HepG2 (cell line): ENCODE data around the gene RAD1. TPM values are rescaled to one million over a fixed set of nuclear protein-coding genes. Genes with fewer than 3 reads are reported as not detected.

Source experiments
- ATAC-seq: fragments of 200-7000 bp; cut with Tn5 transposase; 3 replicates; pipeline ENCODE4 v1.9.1; 2020; ENCODE audit warnings: mild to moderate bottlenecking, moderate library complexity
- BruUV-seq: library from RNA; stranded (reverse); fragments of 400-500 nt; replicated peaks from 2 replicates; lab custom pipeline; 2021; lab: Mats Ljungman, UMichigan
- CTCF ChIA-PET: fragments of 300-600 bp; formaldehyde crosslinking; extraction: SDS; loops from one replicate; lab custom pipeline; 2021; ENCODE audit warnings: low total read pairs, inconsistent platforms, low intra/inter-chr PET ratio; lab: Yijun Ruan, JAX
- POLR2A ChIA-PET: fragments of 350-600 bp; sonication (Branson Sonifier 250); formaldehyde crosslinking; loops from one replicate; lab custom pipeline; 2020; ENCODE audit warnings: antibody characterized with exemption, inconsistent platforms; lab: Yijun Ruan, JAX
- DNase-seq: peaks from one replicate; pipeline ENCODE4 v3.0.0-alpha.2; 2015; ENCODE audit warnings: low spot score
- FAIRE-seq: peaks from 3 replicates; lab custom pipeline; 2011; peaks lifted over from hg19 to GRCh38; lab: Jason Lieb, UNC
- H2AFZ ChIP-seq: one replicate; pipeline ENCODE4 v1.6.1; 2011; ENCODE audit warnings: low read length, inconsistent platforms
- H3K27ac ChIP-seq: fragments of 300-600 bp; 3 replicates; pipeline ENCODE4 v1.8.0; 2011; ENCODE audit warnings: mixed run types, mild to moderate bottlenecking, mixed read lengths, low read length, inconsistent platforms; ENCODE audit not compliant: insufficient read depth; ENCODE audit errors: extremely low read length
- H3K27me3 ChIP-seq, 2 experiments: fragments of 200-600 bp in 1 of 2; 2 replicates in 1 of 2; 3 replicates in 1 of 2; pipeline versions ENCODE4 v1.6.0 to v1.8.0; 2011; ENCODE audit warnings: low read length in 2 of 2, mild to moderate bottlenecking in 2 of 2, moderate library complexity in 2 of 2, inconsistent platforms in 1 of 2; ENCODE audit not compliant: insufficient read depth in 2 of 2, control insufficient read depth in 1 of 2
- H3K36me3 ChIP-seq, 2 experiments: fragments of 200-600 bp in 1 of 2; replicated peaks in 1 of 2; 2 replicates in 1 of 2; 3 replicates in 1 of 2; pipeline versions ENCODE4 v1.5.1 to v1.8.0; 2011; ENCODE audit warnings: low read length in 2 of 2, inconsistent platforms in 1 of 2; ENCODE audit not compliant: insufficient read depth in 2 of 2, control insufficient read depth in 1 of 2
- H3K4me1 ChIP-seq: 2 replicates; pipeline ENCODE4 v1.5.1; 2012; ENCODE audit warnings: low read length, inconsistent platforms; ENCODE audit not compliant: insufficient read depth
- H3K4me2 ChIP-seq: 2 replicates; pipeline ENCODE4 v1.6.0; 2011; ENCODE audit warnings: low read depth, low read length, inconsistent platforms
- H3K4me3 ChIP-seq, 3 experiments: fragments of 200-600 bp in 1 of 3; sonication (generic), shearing (Covaris generic) in 1 of 3; replicated peaks in 1 of 3; 2 replicates each; pipeline ENCODE4 v1.5.1; 2011 to 2016; ENCODE audit warnings: low read length in 3 of 3, inconsistent platforms in 2 of 3, low read depth in 2 of 3, mild to moderate bottlenecking in 2 of 3, control low read depth in 1 of 3, mixed read lengths in 1 of 3; ENCODE audit not compliant: insufficient read depth in 1 of 3
- H3K79me2 ChIP-seq: one replicate; pipeline ENCODE4 v1.6.1; 2011; ENCODE audit warnings: low read length, inconsistent platforms; ENCODE audit not compliant: insufficient read depth
- H3K9ac ChIP-seq: 2 replicates; pipeline ENCODE4 v1.6.0; 2011; ENCODE audit warnings: mild to moderate bottlenecking, low read depth, low read length, inconsistent platforms; ENCODE audit not compliant: insufficient read depth
- H3K9me3 ChIP-seq: 2 replicates; pipeline ENCODE4 v1.5.1; 2012; ENCODE audit warnings: mild to moderate bottlenecking, low read length
- H4K20me1 ChIP-seq: 2 replicates; pipeline ENCODE4 v1.6.0; 2011; ENCODE audit warnings: inconsistent platforms, mild to moderate bottlenecking, low read length, moderate library complexity; ENCODE audit not compliant: insufficient read depth
- AKAP8 ChIP-seq: sonication (generic); formaldehyde crosslinking; IDR thresholded peaks from 2 replicates; pipeline ENCODE4 v1.5.1; 2020; ENCODE audit warnings: mild to moderate bottlenecking, missing genetic modification reagents
- ARID5B ChIP-seq: IDR thresholded peaks from 2 replicates; pipeline ENCODE4 v1.4.0; 2020; ENCODE audit warnings: mild to moderate bottlenecking, missing genetic modification reagents
- ATM ChIP-seq: fragments of 450-650 bp; IDR thresholded peaks from 2 replicates; pipeline ENCODE4 v1.7.1; 2017; ENCODE audit warnings: mild to moderate bottlenecking, borderline replicate concordance
- E2F2 ChIP-seq: sonication (generic); formaldehyde crosslinking; IDR thresholded peaks from 2 replicates; pipeline ENCODE4 v1.4.0; 2020; ENCODE audit warnings: missing genetic modification reagents, borderline replicate concordance
- HIC2 ChIP-seq: sonication (generic); formaldehyde crosslinking; IDR thresholded peaks from 2 replicates; pipeline ENCODE4 v1.9.0; 2022; ENCODE audit warnings: low read depth, missing genetic modification reagents
- HNF4A ChIP-seq: sonication (generic); formaldehyde crosslinking; IDR thresholded peaks from 2 replicates; pipeline ENCODE4 v1.4.0; 2020; ENCODE audit warnings: missing genetic modification reagents
- HOXA3 ChIP-seq: sonication (generic); formaldehyde crosslinking; IDR thresholded peaks from 2 replicates; pipeline ENCODE4 v1.5.0; 2020; ENCODE audit warnings: missing genetic modification reagents
- SIX4 ChIP-seq: sonication (generic); formaldehyde crosslinking; IDR thresholded peaks from 2 replicates; pipeline ENCODE4 v1.4.0; 2020; ENCODE audit warnings: missing genetic modification reagents
- XRCC5 ChIP-seq: fragments of 200-400 bp; formaldehyde crosslinking; optimal IDR thresholded peaks from 2 replicates; pipeline ENCODE3; 2017; ENCODE audit warnings: mild to moderate bottlenecking, low read length
- ZNF224 ChIP-seq: sonication (generic); formaldehyde crosslinking; IDR thresholded peaks from 2 replicates; pipeline ENCODE4 v1.5.0; 2020; ENCODE audit warnings: mild to moderate bottlenecking, missing genetic modification reagents
- ZNF276 ChIP-seq: sonication (generic); formaldehyde crosslinking; IDR thresholded peaks from 2 replicates; pipeline ENCODE4 v1.4.0; 2020; ENCODE audit warnings: mild to moderate bottlenecking, low read depth, missing genetic modification reagents
- ZNF3 ChIP-seq: IDR thresholded peaks from 2 replicates; pipeline ENCODE4 v1.7.0; 2017; ENCODE audit warnings: inconsistent platforms
- ZNF546 ChIP-seq: sonication (generic); formaldehyde crosslinking; conservative IDR thresholded peaks from 2 replicates; pipeline ENCODE4 v1.8.1; 2023; ENCODE audit warnings: mild to moderate bottlenecking, missing genetic modification reagents
- ZNF784 ChIP-seq: sonication (generic); formaldehyde crosslinking; IDR thresholded peaks from 2 replicates; pipeline ENCODE4 v1.5.1; 2020; ENCODE audit warnings: missing genetic modification reagents, mild to moderate bottlenecking, borderline replicate concordance
- ZNF839 ChIP-seq: sonication (generic); formaldehyde crosslinking; IDR thresholded peaks from 2 replicates; pipeline ENCODE4 v1.4.0; 2020; ENCODE audit warnings: missing genetic modification reagents, mild to moderate bottlenecking, borderline replicate concordance
- WGBS: methylation state at CpG from one replicate; pipeline ENCODE4 v1.1.6; 2017; ENCODE audit warnings: low lambda C conversion rate; 5-methylcytosine and 5-hydroxymethylcytosine counted together
- in situ Hi-C: cut with HindIII; loops from 2 replicates; pipeline ENCODE4 v1.10.0; 2017; ENCODE audit warnings: low pct_unique_long_range_greater_than_20kb; ENCODE audit not compliant: extremely low pct_ligation_motif_present
- intact Hi-C: fragments of 100-400 bp; cut with micrococcal nuclease; formaldehyde crosslinking; loops from one replicate; pipeline ENCODE4 v1.10.0; 2022; ENCODE audit not compliant: unreplicated experiment
- polyA plus RNA-seq, 8 experiments: library from polyadenylated mRNA; depleted of rRNA in 3 of 8; stranded (reverse) in 7 of 8; unstranded in 1 of 8; fragments of >200 nt; fragmentation: Illumina TruSeq in 4 of 8; extraction: Trizol in 4 of 8; gene quantifications; 2 replicates each; pipeline versions ENCODE4 v1.2.1 to v1.2.3, GENCODE V29; 2011 to 2016; ENCODE audit warnings: low read depth in 4 of 8, missing spikeins in 1 of 8, mixed read lengths in 1 of 8; ENCODE audit not compliant: insufficient read depth in 1 of 8
- total RNA-seq, 5 experiments: library from RNA; depleted of rRNA; stranded (reverse); fragments of >200 nt; fragmentation: Illumina TruSeq; extraction: Trizol; gene quantifications; 2 replicates each; pipeline ENCODE4 v1.2.3, GENCODE V29; 2016; ENCODE audit warnings: low read depth in 1 of 5

RAD1 gene
- total and polyA plus RNA-seq, 2 of the 13 experiments (the other 11 are each of a cell fraction or from before 2014, with no cell fraction given) = 14.7 to 39.1 TPM

- CTCF ChIA-PET = no interaction called here
- Histone ChIP-seq H4K20me1 (no peaks in the 10 kb centered on the region), H3K27ac (no peak overlapping the region), H3K9me3 (no peaks in the 10 kb centered on the region), H3K4me2 (no peak overlapping the region), H2AFZ (no peak overlapping the region), H3K36me3 (peaks cover 9 to 46% of the 10 kb centered on the region in 2 experiments), H3K4me1 (peaks cover 14% of the 10 kb centered on the region), H3K4me3 (no peak overlapping the region), H3K9ac (no peak overlapping the region), H3K79me2 (peaks cover 13% of the 10 kb centered on the region), H3K27me3 (no peaks in the 10 kb centered on the region; a peak in 1 of 5 replicates)
- POLR2A ChIA-PET = no interaction called here
- FAIRE-seq = no peak
- no TSS peak for BruUV-seq
- intact Hi-C loops = loop anchor here (5.0 kb wide), 1 partner anchor 1226 kb away; the partner anchor contains the start of genes LMBRD2 and SKP2
- in situ Hi-C loops = no loop called here
- WGBS = 93% methylated on average over 3 of the region's 3 CpGs
- DNase-seq = no peak
- no peak for ATAC-seq
- TF ChIP-seq XRCC5 = no peak
- no peak for TF ChIP-seq ZNF224 (CRISPR knock-in tag)
- TF ChIP-seq ZNF3 (CRISPR knock-in tag) = no peak
- TF ChIP-seq AKAP8 (CRISPR knock-in tag) = no peak
- TF ChIP-seq ZNF276 (CRISPR knock-in tag) = no peak
- TF ChIP-seq ZNF839 (CRISPR knock-in tag) = no peak
- no peak for TF ChIP-seq ZNF546
- TF ChIP-seq SIX4 (CRISPR knock-in tag) = no peak
- no peak for TF ChIP-seq HNF4A
- TF ChIP-seq ARID5B = no peak
- no peak for TF ChIP-seq E2F2 (CRISPR knock-in tag)
- TF ChIP-seq ZNF784 (CRISPR knock-in tag) = no peak
- TF ChIP-seq ATM = no peak
- no peak for TF ChIP-seq HIC2 (CRISPR knock-in tag)
- TF ChIP-seq HOXA3 (CRISPR knock-in tag) = no peak
Observed at GRCh38 chr5:34926318-34926888, 11.1 kb upstream of the RAD1 start.
